ENCODE measurements around the gene VPS35L. TPM values are rescaled to one million over a fixed set of nuclear protein-coding genes. Genes with fewer than 3 reads are reported as not detected.
A peak's percentile ranks its signal among the peaks of the same experiment; 100 is the strongest.

The VPS35L gene
- total and polyA plus RNA-seq, 2 of the 13 experiments (the other 11 are each of a cell fraction or from before 2014, with no cell fraction given), result 1.4 to 1.6 TPM

DNA sequence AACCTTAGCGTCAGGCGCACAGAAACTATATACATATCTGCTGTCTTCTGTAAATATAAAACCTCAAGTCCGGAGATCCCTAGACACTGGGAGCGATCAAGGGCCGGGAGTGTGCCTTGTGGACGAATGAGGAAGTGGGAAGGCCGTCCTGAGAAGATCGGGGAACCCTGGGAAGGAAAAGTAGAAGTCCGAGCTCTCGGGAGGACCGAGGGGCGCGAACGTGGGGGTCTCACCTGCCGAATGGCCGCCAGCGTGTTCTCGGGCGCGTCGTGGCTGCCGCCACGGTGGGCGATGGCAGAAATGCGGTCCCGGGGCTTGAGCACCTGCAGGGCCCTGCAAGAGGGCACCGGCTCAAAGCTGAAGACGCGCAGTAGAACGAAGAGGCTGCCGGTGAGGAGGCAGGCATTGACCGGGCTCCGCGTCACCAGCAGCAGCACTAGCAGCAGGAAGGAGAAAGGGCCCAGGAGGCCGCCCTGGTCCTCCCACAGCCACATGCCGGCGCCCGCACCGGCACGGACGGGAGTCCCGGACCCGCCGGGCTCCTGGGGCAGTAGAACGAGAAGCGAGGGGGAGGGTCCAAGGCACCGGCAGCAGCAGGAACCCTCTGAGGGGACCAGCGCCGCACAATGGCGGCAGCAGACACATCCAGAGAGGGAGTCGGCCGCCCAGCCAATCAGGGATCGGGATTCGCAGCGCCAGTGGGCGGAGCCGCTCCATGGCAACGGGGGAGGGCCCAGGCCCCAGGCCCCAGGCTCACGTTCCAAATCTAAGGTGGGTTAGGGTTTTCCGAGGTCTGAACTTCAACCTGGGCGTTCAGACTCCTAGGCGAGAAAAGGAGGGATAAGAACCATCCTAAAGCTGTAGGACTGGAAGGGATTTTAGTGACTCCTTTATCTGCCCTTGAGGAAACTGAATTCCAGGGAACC lies 33.8 kb upstream of the VPS35L start, which contains the start of gene GDE1 (continued):
- TF ChIP-seq, protein P1, sequence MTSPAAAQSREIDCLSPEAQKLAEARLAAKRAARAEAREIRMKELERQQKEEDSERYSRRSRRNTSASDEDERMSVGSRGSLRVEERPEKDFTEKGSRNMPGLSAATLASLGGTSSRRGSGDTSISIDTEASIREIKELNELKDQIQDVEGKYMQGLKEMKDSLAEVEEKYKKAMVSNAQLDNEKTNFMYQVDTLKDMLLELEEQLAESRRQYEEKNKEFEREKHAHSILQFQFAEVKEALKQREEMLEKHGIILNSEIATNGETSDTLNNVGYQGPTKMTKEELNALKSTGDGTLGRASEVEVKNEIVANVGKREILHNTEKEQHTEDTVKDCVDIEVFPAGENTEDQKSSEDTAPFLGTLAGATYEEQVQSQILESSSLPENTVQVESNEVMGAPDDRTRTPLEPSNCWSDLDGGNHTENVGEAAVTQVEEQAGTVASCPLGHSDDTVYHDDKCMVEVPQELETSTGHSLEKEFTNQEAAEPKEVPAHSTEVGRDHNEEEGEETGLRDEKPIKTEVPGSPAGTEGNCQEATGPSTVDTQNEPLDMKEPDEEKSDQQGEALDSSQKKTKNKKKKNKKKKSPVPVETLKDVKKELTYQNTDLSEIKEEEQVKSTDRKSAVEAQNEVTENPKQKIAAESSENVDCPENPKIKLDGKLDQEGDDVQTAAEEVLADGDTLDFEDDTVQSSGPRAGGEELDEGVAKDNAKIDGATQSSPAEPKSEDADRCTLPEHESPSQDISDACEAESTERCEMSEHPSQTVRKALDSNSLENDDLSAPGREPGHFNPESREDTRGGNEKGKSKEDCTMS (CRISPR knock-in tag; conservative IDR thresholded peaks at IDR 0.05), result no peak
- TF ChIP-seq AGO2 (optimal IDR thresholded peaks at IDR 0.05; ENCODE audit: low read depth, low read length) (peak; percentile 78), ZNF720 (CRISPR knock-in tag; IDR thresholded peaks at IDR 0.05) (no peak), ZSCAN29 (CRISPR knock-in tag; conservative IDR thresholded peaks at IDR 0.05) (peak; percentile 48; the same call in 1 of the 2 replicates), CHD2 (IDR thresholded peaks at IDR 0.05; ENCODE audit: low read depth, low read length) (no peak), ZNF12 (CRISPR knock-in tag; IDR thresholded peaks at IDR 0.05) (no peak; the same call in 1 of the 2 replicates), KLF13 (CRISPR knock-in tag; IDR thresholded peaks at IDR 0.05) (no peak), MEIS1 (CRISPR knock-in tag; IDR thresholded peaks at IDR 0.05; ENCODE audit: borderline replicate concordance) (peak; percentile 87), HOXA7 (CRISPR knock-in tag; IDR thresholded peaks at IDR 0.05) (no peak), ZNF121 (CRISPR knock-in tag; IDR thresholded peaks at IDR 0.05) (peak; percentile 43; the same call in 1 of the 2 replicates), ARNTL (CRISPR knock-in tag; IDR thresholded peaks at IDR 0.05) (peak; percentile 81), ZZZ3 (CRISPR knock-in tag; IDR thresholded peaks at IDR 0.05; ENCODE audit: borderline replicate concordance) (no peak), HDAC1 (CRISPR knock-in tag; IDR thresholded peaks at IDR 0.05) (peak; percentile 96), ZNF891 (CRISPR knock-in tag; IDR thresholded peaks at IDR 0.05) (peak; percentile 94), CEBPZ (IDR thresholded peaks at IDR 0.05; ENCODE audit: low read length) (no peak), ZNF772 (CRISPR knock-in tag; IDR thresholded peaks at IDR 0.05) (peak; percentile 84), HOXA3 (CRISPR knock-in tag; IDR thresholded peaks at IDR 0.05) (peak; percentile 97), TAF1 (CRISPR knock-in tag; IDR thresholded peaks at IDR 0.05) (peak; percentile 88), ZNF230 (CRISPR knock-in tag; IDR thresholded peaks at IDR 0.05) (peak; percentile 45; the same call in 1 of the 2 replicates), ZNF180 (CRISPR knock-in tag; IDR thresholded peaks at IDR 0.05; ENCODE audit: borderline replicate concordance, low read depth) (no peak)
- TF ChIP-seq, protein P2, sequence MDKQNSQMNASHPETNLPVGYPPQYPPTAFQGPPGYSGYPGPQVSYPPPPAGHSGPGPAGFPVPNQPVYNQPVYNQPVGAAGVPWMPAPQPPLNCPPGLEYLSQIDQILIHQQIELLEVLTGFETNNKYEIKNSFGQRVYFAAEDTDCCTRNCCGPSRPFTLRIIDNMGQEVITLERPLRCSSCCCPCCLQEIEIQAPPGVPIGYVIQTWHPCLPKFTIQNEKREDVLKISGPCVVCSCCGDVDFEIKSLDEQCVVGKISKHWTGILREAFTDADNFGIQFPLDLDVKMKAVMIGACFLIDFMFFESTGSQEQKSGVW (CRISPR knock-in tag; IDR thresholded peaks at IDR 0.05; ENCODE audit: borderline replicate concordance), result no peak
- TF ChIP-seq, protein P3, sequence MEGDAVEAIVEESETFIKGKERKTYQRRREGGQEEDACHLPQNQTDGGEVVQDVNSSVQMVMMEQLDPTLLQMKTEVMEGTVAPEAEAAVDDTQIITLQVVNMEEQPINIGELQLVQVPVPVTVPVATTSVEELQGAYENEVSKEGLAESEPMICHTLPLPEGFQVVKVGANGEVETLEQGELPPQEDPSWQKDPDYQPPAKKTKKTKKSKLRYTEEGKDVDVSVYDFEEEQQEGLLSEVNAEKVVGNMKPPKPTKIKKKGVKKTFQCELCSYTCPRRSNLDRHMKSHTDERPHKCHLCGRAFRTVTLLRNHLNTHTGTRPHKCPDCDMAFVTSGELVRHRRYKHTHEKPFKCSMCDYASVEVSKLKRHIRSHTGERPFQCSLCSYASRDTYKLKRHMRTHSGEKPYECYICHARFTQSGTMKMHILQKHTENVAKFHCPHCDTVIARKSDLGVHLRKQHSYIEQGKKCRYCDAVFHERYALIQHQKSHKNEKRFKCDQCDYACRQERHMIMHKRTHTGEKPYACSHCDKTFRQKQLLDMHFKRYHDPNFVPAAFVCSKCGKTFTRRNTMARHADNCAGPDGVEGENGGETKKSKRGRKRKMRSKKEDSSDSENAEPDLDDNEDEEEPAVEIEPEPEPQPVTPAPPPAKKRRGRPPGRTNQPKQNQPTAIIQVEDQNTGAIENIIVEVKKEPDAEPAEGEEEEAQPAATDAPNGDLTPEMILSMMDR (CRISPR knock-in tag; IDR thresholded peaks at IDR 0.05), result peak; percentile 85

Measured in HepG2 (cell line).